HepG2 (cell line): Measurements from ENCODE around the gene NOTUM. TPM values are rescaled to one million over a fixed set of nuclear protein-coding genes. Genes with fewer than 3 reads are reported as not detected.

Experiments used
- ATF6 ChIP-seq: sonication (generic); formaldehyde crosslinking; conservative IDR thresholded peaks from 2 replicates; pipeline ENCODE4 v1.4.0; 2020; ENCODE audit warnings: missing genetic modification reagents
- BATF2 ChIP-seq: sonication (generic); formaldehyde crosslinking; IDR thresholded peaks from 2 replicates; pipeline ENCODE4 v1.8.0; 2022; ENCODE audit warnings: mild to moderate bottlenecking, missing genetic modification reagents, moderate library complexity
- ETV6 ChIP-seq: sonication (generic); formaldehyde crosslinking; conservative IDR thresholded peaks from 2 replicates; pipeline ENCODE4 v1.4.0; 2020; ENCODE audit warnings: missing genetic modification reagents
- HIVEP1 ChIP-seq: sonication (generic); formaldehyde crosslinking; IDR thresholded peaks from 2 replicates; pipeline ENCODE4 v1.4.0; 2020; ENCODE audit warnings: mild to moderate bottlenecking, missing genetic modification reagents
- KDM5B ChIP-seq: sonication (generic); formaldehyde crosslinking; IDR thresholded peaks from 2 replicates; pipeline ENCODE4 v1.4.0; 2020; ENCODE audit warnings: missing genetic modification reagents, mild to moderate bottlenecking, borderline replicate concordance
- KLF9 ChIP-seq: IDR thresholded peaks from 2 replicates; pipeline ENCODE4 v1.6.1; 2016; ENCODE audit warnings: low read depth
- NKX3-1 ChIP-seq: sonication (generic); formaldehyde crosslinking; IDR thresholded peaks from 2 replicates; pipeline ENCODE4 v1.5.0; 2020; ENCODE audit warnings: missing genetic modification reagents
- PRDM4 ChIP-seq: sonication (generic); formaldehyde crosslinking; IDR thresholded peaks from 2 replicates; pipeline ENCODE4 v1.9.0; 2021; ENCODE audit warnings: missing genetic modification reagents, borderline replicate concordance
- RARG ChIP-seq: sonication (generic); formaldehyde crosslinking; IDR thresholded peaks from 2 replicates; pipeline ENCODE4 v1.4.0; 2020; ENCODE audit warnings: low read depth, mild to moderate bottlenecking, missing genetic modification reagents
- ZBTB40 ChIP-seq, 2 experiments: fragments of 450-650 bp in 1 of 2; sonication (generic) in 1 of 2; formaldehyde crosslinking in 1 of 2; IDR thresholded peaks; 2 replicates each; pipeline versions ENCODE4 v1.6.1 to v1.8.0; 2016 to 2022; ENCODE audit warnings: antibody characterized with exemption in 1 of 2, mild to moderate bottlenecking in 1 of 2, missing genetic modification reagents in 1 of 2
- ZBTB43 ChIP-seq: sonication (generic); formaldehyde crosslinking; conservative IDR thresholded peaks from 2 replicates; pipeline ENCODE4 v1.4.0; 2020; ENCODE audit warnings: missing genetic modification reagents
- polyA plus RNA-seq, 8 experiments: library from polyadenylated mRNA; depleted of rRNA in 3 of 8; stranded (reverse) in 7 of 8; unstranded in 1 of 8; fragments of >200 nt; fragmentation: Illumina TruSeq in 4 of 8; extraction: Trizol in 4 of 8; gene quantifications; 2 replicates each; pipeline versions ENCODE4 v1.2.1 to v1.2.3, GENCODE V29; 2011 to 2016; ENCODE audit warnings: low read depth in 4 of 8, missing spikeins in 1 of 8, mixed read lengths in 1 of 8; ENCODE audit not compliant: insufficient read depth in 1 of 8
- total RNA-seq, 5 experiments: library from RNA; depleted of rRNA; stranded (reverse); fragments of >200 nt; fragmentation: Illumina TruSeq; extraction: Trizol; gene quantifications; 2 replicates each; pipeline ENCODE4 v1.2.3, GENCODE V29; 2016; ENCODE audit warnings: low read depth in 1 of 5

Gene NOTUM
- total and polyA plus RNA-seq, 2 of the 13 experiments (the other 11 are each of a cell fraction or from before 2014, with no cell fraction given), result 150 to 160 TPM

GRCh38 chr17:81960130-81960958, 643 bp downstream of the NOTUM start (continued):
- TF ChIP-seq PRDM4 (CRISPR knock-in tag) (peak; percentile 73; the same call in 1 of the 2 replicates), RARG (CRISPR knock-in tag) (no peak), ATF6 (CRISPR knock-in tag) (no peak), KLF9 (CRISPR knock-in tag) (no peak), NKX3-1 (CRISPR knock-in tag) (no peak), ZBTB40 (IDR thresholded peaks at IDR 0.05) (no peak), ZBTB40 (CRISPR knock-in tag; IDR thresholded peaks at IDR 0.05) (peak; percentile 70; the same call in 1 of the 2 replicates), BATF2 (CRISPR knock-in tag) (peak; percentile 73; the same call in 1 of the 2 replicates), HIVEP1 (CRISPR knock-in tag) (peak; percentile 16; the same call in 1 of the 2 replicates), ETV6 (CRISPR knock-in tag) (0 out of 2 replicates have a peak, but pooled peaks have one; percentile 3), ZBTB43 (no peak), KDM5B (CRISPR knock-in tag) (peak; percentile 41)
